Upper lobe of right lung (tissue), 1 donor: Measurements from ENCODE around the gene RRP9. TPM values are rescaled to one million over a fixed set of nuclear protein-coding genes. Genes with fewer than 3 reads are reported as not detected.
A peak's percentile ranks its signal among the peaks of the same experiment; 100 is the strongest.
"Not testable (repeated sequence)": the region's sequence is repeated elsewhere in the genome, so short reads cannot be mapped to it uniquely, and the experiment has no call there.

ENCODE experiments used
- ATAC-seq: fragments of 200-7000 bp; cut with Tn5 transposase; one replicate; pipeline ENCODE4 v1.9.1; 2020; ENCODE audit warnings: mild to moderate bottlenecking, moderate library complexity
- DNase-seq: peaks from one replicate; pipeline ENCODE4 v3.0.0-alpha.2; 2020
- H3K27ac ChIP-seq: fragments of 200-600 bp; one replicate; pipeline ENCODE4 v1.8.0; 2022
- H3K27me3 ChIP-seq: fragments of 200-600 bp; one replicate; pipeline ENCODE4 v1.8.0; 2022; ENCODE audit warnings: mild to moderate bottlenecking
- H3K36me3 ChIP-seq: fragments of 200-600 bp; one replicate; pipeline ENCODE4 v1.8.0; 2022
- H3K4me1 ChIP-seq: fragments of 200-600 bp; one replicate; pipeline ENCODE4 v1.8.0; 2022
- H3K4me3 ChIP-seq: fragments of 200-600 bp; one replicate; pipeline ENCODE4 v1.8.0; 2022; ENCODE audit warnings: mild to moderate bottlenecking
- H3K9me3 ChIP-seq: fragments of 200-600 bp; one replicate; pipeline ENCODE4 v1.8.0; 2022
- CTCF ChIP-seq: fragments of 200-600 bp; IDR thresholded peaks from one replicate; pipeline ENCODE4 v1.8.0; 2022; ENCODE audit warnings: antibody characterized with exemption
- intact Hi-C: fragments of 100-400 bp; cut with DNase I; formaldehyde crosslinking; loops from one replicate; pipeline ENCODE4 v1.11.0; 2022
- long read RNA-seq: library from polyadenylated mRNA; unstranded; transcript quantifications from one replicate; pipeline ENCODE4 v2.0.0, GENCODE V29; 2021
- total RNA-seq: library from RNA; stranded (reverse); fragmentation: NEBNext Ultra II Directional; extraction: Animal tissue kit (Norgen Biotek cat#: 25700); gene quantifications from one replicate; pipeline ENCODE4 v1.2.1, GENCODE V29; 2021
- donor health status: DM: no; HTN: yes; CAD: no; lungs with severe emphysema.

RRP9 gene
- 20.6 TPM for total RNA-seq
- long read RNA-seq, transcript RRP9-201 (15 exons, 1,578 nt), result major isoform, 31 of 51 reads
- long read RNA-seq, partial matches to known transcripts, result 5 of 51 reads
- long read RNA-seq, other reads (novel, unspliced or antisense), result 15 of 51 reads

GRCh38 chr3:51941798-51942602, at the start of gene RRP9, which contains the start of gene PARP3:
Gene RRP9, minus strand, starts transcription at chr3:51941904. Its CDS starts 37 bp downstream, at chr3:51941867.
Gene PARP3, plus strand, starts transcription at chr3:51942363. Its CDS starts 993 bp downstream, at chr3:51943356.
- TF ChIP-seq CTCF, result peak; percentile 99
- DNase-seq, result peak; percentile 100
- intact Hi-C loops, result no loop called here
- H3K4me3 ChIP-seq, result peak within 1 kb of the TSS; percentile 67
- peaks cover 29% of the 10 kb centered on the region for H3K4me1 ChIP-seq
- peaks cover 20% of the 10 kb centered on the region for H3K36me3 ChIP-seq
- no peaks in the 10 kb centered on the region for H3K27me3 ChIP-seq
- H3K9me3 ChIP-seq, result no peaks in the 10 kb centered on the region
- ATAC-seq, result peak; percentile 94
- H3K27ac ChIP-seq, result peak within 1 kb of the TSS; percentile 97

GRCh38 chr3:51990501-51990971, 48.8 kb upstream of the RRP9 start:
- peaks cover 11% of the 10 kb centered on the region for H3K4me1 ChIP-seq

GRCh38 chr3:51988286-51989146, 46.8 kb upstream of the RRP9 start:
- no peak for ATAC-seq
- peaks cover 7% of the 10 kb centered on the region for H3K4me1 ChIP-seq
- intact Hi-C loops, result no loop called here

More at GRCh38 chr3:51990501-51990971, 48.8 kb upstream of the RRP9 start:
- intact Hi-C loops, DNase-seq, H3K27me3 ChIP-seq, H3K27ac ChIP-seq, H3K4me3 ChIP-seq, H3K9me3 ChIP-seq, ATAC-seq: not testable (repeated sequence)
- H3K36me3 ChIP-seq, result peaks cover 39% of the 10 kb centered on the region

GRCh38 chr3:51987568-51987967, 45.9 kb upstream of the RRP9 start:
- no peak overlapping the region for H3K27ac ChIP-seq
- peaks cover 9% of the 10 kb centered on the region for H3K4me1 ChIP-seq
- intact Hi-C loops, result no loop called here
- H3K36me3 ChIP-seq, result peaks cover 12% of the 10 kb centered on the region
- H3K9me3 ChIP-seq, result no peaks in the 10 kb centered on the region
- no peak for DNase-seq
- no peak for TF ChIP-seq CTCF
- H3K27me3 ChIP-seq, result no peaks in the 10 kb centered on the region
- no peak overlapping the region for H3K4me3 ChIP-seq
- ATAC-seq, result no peak

More at GRCh38 chr3:51988286-51989146, 46.8 kb upstream of the RRP9 start:
- Histone ChIP-seq H3K27ac (no peak overlapping the region), H3K4me3 (no peak overlapping the region), H3K9me3 (no peaks in the 10 kb centered on the region), H3K36me3 (peaks cover 22% of the 10 kb centered on the region), H3K27me3 (no peaks in the 10 kb centered on the region)
- no peak for TF ChIP-seq CTCF
- no peak for DNase-seq

- Histone ChIP-seq H3K4me3 (no peak overlapping the region), H3K4me1 (peaks cover 22% of the 10 kb centered on the region), H3K27me3 (no peaks in the 10 kb centered on the region), H3K9me3 (no peaks in the 10 kb centered on the region), H3K27ac (no peak overlapping the region), H3K36me3 (no peaks in the 10 kb centered on the region)
- ATAC-seq, result no peak
- no peak for TF ChIP-seq CTCF
- DNase-seq, result no peak
- intact Hi-C loops, result no loop called here
Measured at GRCh38 chr3:51986010-51986947, 44.6 kb upstream of the RRP9 start.
